Stimulated activated CD8-positive, alpha-beta memory T cell treated with anti-CD3 and anti-CD28 coated beads, Interleukin-15, amount 100 ng/mL, for 48 hours (primary cell): Measurements from ENCODE around the gene PUS7.
"Not testable (repeated sequence)": the region's sequence is repeated elsewhere in the genome, so short reads cannot be mapped to it uniquely, and the experiment has no call there.

Experiments used
- DNase-seq, 2 donors: peaks; one replicate each; pipeline ENCODE4 v3.0.0-alpha.2; 2020; ENCODE audit warnings: low read depth in 2 of 2

PUS7 gene

GRCh38 chr7:105496521-105496920 lies 25.6 kb downstream of the PUS7 start:
- DNase-seq, result no peak

- DNase-seq, result no peak
These were observed 28.2 kb downstream of the PUS7 start for GRCh38 chr7:105493923-105494315.

- no peak for DNase-seq
These were observed 28.7 kb downstream of the PUS7 start for GRCh38 chr7:105493196-105493922.

GRCh38 chr7:105489409-105489808 lies 32.7 kb downstream of the PUS7 start:
- DNase-seq, result no peak

DNA sequence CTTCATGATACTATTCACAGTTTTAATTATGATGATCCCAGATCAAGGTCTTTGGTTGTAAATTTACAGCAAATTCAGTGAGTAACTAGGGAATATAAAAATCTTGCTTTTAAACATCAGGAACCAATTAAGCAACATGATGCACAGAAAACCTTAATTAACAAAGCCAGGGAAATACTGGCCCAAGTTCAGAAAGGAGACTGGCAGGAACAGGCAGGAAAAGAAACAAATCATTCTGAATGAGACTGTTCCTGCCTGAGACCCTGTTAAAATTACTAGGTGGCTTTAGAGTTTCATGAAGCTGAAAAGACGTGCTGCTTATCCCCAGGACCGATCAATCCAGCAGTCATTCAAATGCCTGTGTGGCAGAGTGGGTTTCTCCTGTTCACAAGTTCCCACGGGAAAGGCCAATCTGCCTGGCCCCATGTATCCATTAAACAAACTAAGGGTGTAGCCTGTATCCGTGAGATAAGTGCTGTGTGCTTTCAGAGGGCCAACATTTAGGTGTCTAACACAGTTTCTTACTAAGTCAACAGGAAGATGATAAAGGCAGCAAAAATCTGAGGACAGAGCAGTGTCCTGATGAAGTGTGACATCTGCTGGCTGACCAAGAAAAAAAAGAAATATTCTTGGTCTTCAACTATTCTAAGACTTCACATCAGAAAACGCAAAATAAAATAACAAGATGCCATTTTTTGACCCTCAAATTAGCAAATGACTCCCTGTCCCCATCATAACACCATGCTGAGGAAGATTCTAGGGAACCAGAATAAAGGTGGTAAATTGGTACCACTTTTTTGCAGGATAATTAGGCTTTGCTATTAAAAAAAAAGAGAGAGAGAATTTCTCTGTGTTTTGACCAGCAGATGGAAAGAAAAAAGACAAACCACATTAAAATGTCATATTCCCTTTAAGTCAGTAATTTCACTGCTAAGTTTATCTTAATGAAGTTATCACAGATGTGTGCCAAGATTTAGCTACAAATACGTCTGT lies 34.2 kb downstream of the PUS7 start:
- no peak for DNase-seq

- DNase-seq, result no peak
These were observed 41.1 kb downstream of the PUS7 start for GRCh38 chr7:105480931-105481330.

DNA sequence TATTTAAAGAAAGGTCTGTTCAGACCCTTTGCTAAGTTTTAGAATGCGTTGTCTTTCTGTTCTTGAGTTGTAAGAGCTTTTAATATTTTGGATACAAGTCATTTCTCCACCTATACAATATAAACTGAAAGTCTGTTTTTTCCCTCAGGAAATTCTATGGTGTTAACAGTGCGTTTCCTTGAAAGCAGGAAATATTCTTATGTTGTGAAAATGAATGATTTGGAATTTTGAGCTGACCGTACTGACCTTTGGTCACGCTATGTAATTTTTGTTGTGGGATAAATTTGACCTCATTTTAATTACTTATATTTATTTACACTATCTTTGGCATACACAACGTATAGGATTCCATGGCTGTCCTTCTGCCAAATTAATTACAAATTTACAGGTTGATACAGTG lies 43.5 kb downstream of the PUS7 start:
- no peak for DNase-seq

- no peak for DNase-seq
These were observed 44.2 kb downstream of the PUS7 start for GRCh38 chr7:105477908-105478307.

- no peak for DNase-seq
These were observed 48.0 kb downstream of the PUS7 start for GRCh38 chr7:105474045-105474444.

DNA sequence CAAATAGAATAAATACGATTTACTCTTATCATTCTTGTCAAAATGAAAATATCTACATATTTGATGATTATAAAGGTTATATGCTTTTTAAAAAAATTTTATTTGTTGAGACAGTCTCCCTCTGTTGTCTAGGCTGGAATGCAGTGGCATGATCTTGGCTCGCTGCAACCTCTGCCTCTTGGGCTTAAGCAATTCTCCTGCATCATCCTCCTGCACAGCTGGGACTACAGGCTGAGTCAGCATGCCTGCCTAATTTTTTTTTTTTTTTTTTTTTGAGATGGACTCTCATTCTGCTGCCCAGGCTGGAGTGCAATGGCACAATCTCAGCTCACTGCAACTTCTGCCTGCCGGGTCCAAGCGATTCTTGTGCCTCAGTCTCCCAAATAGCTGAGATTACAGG lies 48.9 kb downstream of the PUS7 start:
- DNase-seq, result no peak

- DNase-seq, result no peak
These were observed 51.2 kb downstream of the PUS7 start for GRCh38 chr7:105470846-105471245.

- no peak for DNase-seq
These were observed 52.0 kb downstream of the PUS7 start for GRCh38 chr7:105470090-105470489.

DNA sequence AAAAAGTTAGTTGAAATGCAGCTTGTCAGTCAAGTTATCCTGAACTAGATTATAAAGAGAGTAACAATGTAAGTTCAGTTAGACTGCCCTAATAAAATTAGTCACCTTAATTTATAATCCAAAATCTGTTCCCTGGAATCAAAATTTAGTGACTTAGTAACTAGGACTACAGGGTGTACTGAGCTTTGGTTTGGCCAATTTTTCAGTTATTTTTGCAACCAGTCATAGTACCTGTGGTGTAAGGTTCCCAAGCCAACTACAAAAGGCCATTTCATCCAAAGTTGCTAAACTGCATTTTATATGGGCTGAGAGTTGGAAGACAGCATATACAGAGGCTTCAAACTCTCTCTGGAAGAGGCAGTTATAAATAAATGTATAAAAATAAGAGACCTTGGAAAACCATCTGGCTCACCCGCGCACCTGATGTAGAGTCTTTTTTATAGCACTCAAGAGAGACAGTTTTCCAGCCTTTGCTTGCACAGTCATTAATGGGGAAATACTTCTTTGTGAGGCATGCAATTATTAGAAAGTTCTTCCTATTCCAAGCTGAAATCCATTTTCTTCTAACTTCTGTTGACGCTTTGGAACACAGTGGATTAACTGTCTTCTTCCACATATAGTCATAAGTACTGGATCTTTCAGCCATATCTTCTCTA lies 59.2 kb downstream of the PUS7 start:
- DNase-seq, result no peak

GRCh38 chr7:105461518-105461917 lies 60.6 kb downstream of the PUS7 start:
- no peak for DNase-seq

DNA sequence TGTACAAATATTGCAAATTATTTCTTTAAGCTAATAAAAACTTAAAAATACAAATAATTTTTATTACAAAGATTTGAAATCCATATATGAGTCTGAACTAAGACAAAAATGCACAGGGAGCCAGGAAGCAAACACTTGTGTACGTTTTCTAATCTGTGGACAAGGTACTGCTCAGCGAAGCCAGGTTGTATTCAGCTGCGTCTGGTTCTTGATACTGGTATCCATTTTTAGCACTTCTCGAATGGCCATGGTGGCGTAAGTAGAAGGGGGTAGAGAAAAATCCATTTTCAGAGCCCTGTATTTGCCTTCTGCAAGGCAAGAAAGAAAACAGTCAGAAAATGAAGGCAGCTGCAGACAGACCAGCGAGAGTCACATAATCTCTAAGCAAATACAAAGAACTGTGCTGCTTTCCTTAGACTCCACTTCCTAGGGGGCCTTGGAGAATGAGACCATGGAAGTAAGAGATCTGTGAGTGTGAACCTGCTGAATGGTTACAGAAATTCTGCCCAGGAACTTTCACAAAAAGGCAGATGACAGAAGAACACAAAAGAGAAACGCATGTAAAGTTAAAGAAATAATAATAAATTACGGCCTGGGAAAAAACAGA lies 64.3 kb downstream of the PUS7 start:
- no peak for DNase-seq

DNA sequence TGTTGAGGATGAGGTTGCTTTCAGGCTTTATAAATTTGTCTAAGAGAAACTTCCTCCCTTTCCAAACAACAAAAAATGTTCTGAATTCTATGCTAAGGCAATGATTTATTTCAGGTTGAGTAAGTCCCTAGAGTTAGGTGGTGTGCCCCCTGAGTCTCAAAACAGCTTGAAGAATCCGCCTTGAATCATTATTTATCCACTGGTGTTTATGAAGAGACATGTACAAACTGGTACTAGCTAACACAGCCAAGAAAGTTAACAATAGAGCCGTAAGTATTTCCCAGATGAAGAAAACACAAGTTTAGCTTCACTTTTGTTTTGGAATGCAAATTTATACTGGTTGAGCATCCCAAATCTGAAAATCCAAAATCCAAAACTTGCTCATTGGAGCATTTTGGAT lies 67.2 kb downstream of the PUS7 start:
- DNase-seq, result no peak

- no peak for DNase-seq
These were observed 67.8 kb downstream of the PUS7 start for GRCh38 chr7:105454095-105454747.

GRCh38 chr7:105452085-105452484 lies 70.0 kb downstream of the PUS7 start:
- DNase-seq, result no peak

GRCh38 chr7:105450870-105451269 lies 71.2 kb downstream of the PUS7 start:
- DNase-seq, result not testable (repeated sequence)

DNA sequence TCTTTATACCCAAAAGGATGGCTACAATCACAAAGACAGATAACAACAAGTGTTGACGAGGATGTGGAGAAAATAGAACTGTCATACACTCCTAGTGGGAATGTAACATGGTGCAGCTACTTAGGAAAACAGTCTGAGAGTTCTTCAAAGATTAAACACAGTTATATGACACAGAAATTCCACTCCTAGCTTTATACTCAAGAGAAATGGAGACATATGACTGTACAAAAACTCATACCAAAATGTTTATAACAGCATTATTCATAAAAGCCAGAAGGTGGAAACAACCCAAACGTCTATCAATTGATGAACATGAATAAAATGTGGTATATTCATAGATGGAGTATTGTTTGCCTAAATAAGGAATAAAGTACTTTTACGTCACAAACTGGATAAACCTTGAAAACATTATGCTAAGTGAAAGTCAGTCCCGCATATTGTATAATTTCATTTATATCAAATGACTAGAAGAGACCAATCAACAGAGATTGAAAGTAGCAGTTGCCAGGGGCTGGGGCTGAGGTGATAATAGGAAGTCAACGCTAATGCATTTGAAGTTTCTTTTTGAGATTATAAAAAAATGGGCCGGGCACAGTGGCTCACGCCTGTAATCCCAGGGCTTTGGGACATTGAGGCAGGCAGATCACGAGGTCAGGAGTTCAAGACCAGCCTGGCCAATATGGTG lies 71.8 kb downstream of the PUS7 start:
- DNase-seq, result no peak

DNA sequence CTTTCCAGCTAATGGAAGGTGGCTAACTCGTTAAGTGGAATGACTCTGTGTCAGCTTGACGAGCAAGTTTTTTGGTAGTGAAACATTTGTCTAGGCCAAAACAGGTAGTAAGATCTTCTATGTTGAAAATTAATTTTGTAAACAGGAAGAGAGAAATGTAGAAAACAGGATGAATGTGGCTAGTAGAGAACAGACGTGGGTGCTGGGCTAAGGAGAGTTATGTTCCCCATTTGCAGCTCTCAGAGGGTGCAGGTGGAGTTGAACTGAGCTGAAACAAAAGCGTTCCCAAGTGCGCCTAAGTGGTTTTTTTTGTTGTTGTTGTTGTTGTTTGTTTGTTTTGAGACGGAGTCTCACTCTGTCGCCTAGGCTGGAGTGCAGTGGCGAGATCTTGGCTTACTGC lies 73.9 kb downstream of the PUS7 start:
- DNase-seq, result no peak
